WTC11 (cell line): ENCODE results near the gene PHC2. TPM values are rescaled to one million over a fixed set of nuclear protein-coding genes. Genes with fewer than 3 reads are reported as not detected.

Experiments used
- ATAC-seq: fragments of 200-7000 bp; cut with Tn5 transposase; 2 replicates; pipeline ENCODE4 v1.10.0; 2021; ENCODE audit warnings: mild to moderate bottlenecking, moderate library complexity
- CTCF ChIA-PET: fragments of 300-600 bp; sonication (Branson Sonifier 250); formaldehyde crosslinking; loops from one replicate; lab custom pipeline; 2021; ENCODE audit warnings: antibody characterized with exemption; lab: Charles Lee
- POLR2A ChIA-PET: fragments of 350-600 bp; sonication (Branson Sonifier 250); formaldehyde crosslinking; loops from one replicate; lab custom pipeline; 2021; ENCODE audit warnings: antibody characterized with exemption; lab: Charles Lee
- DNase-seq: peaks from one replicate; pipeline ENCODE4 v3.0.0; 2021; ENCODE audit warnings: low spot score
- H3K27ac Mint-ChIP-seq: 2 replicates; pipeline ENCODE4 v1.8.0; 2021; ENCODE audit warnings: mixed read lengths
- H3K27me3 Mint-ChIP-seq: 2 replicates; pipeline ENCODE4 v1.8.0; 2021; ENCODE audit warnings: low read depth, mild to moderate bottlenecking, moderate library complexity, mixed read lengths
- H3K36me3 Mint-ChIP-seq: 2 replicates; pipeline ENCODE4 v1.8.0; 2021; ENCODE audit warnings: mixed read lengths
- H3K4me1 Mint-ChIP-seq: 2 replicates; pipeline ENCODE4 v1.8.0; 2022; ENCODE audit warnings: mixed read lengths
- H3K4me3 Mint-ChIP-seq: 2 replicates; pipeline ENCODE4 v1.8.0; 2021; ENCODE audit warnings: mild to moderate bottlenecking, moderate library complexity, mixed read lengths
- H3K9me3 Mint-ChIP-seq: 2 replicates; pipeline ENCODE4 v1.8.0; 2021; ENCODE audit warnings: mixed read lengths
- ATF3 ChIP-seq: sonication (generic); formaldehyde crosslinking; conservative IDR thresholded peaks from 2 replicates; pipeline ENCODE4 v1.8.1; 2022; ENCODE audit warnings: mild to moderate bottlenecking, missing genetic modification reagents
- CBFB ChIP-seq: sonication (generic); formaldehyde crosslinking; IDR thresholded peaks from 2 replicates; pipeline ENCODE4 v1.8.1; 2022; ENCODE audit warnings: mild to moderate bottlenecking, low read depth, missing genetic modification reagents
- CREB1 ChIP-seq: sonication (generic); formaldehyde crosslinking; IDR thresholded peaks from 2 replicates; pipeline ENCODE4 v1.8.0; 2023; ENCODE audit warnings: mild to moderate bottlenecking, missing genetic modification reagents
- CTCF ChIP-seq: fragments of 200-600 bp; IDR thresholded peaks from 2 replicates; pipeline ENCODE4 v1.8.0; 2022; ENCODE audit warnings: antibody characterized with exemption
- ETV6 ChIP-seq: sonication (generic); formaldehyde crosslinking; IDR thresholded peaks from 2 replicates; pipeline ENCODE4 v1.8.1; 2022; ENCODE audit warnings: mild to moderate bottlenecking, missing genetic modification reagents
- GRHL2 ChIP-seq: fragments of 250-450 bp; sonication (Bioruptor Pico); IDR thresholded peaks from 2 replicates; pipeline ENCODE4 v1.8.0; 2022; ENCODE audit warnings: mild to moderate bottlenecking, moderate library complexity; ENCODE audit not compliant: insufficient replicate concordance, severe bottlenecking
- GTF2I ChIP-seq: fragments of 250-450 bp; sonication (Bioruptor Pico); conservative IDR thresholded peaks from 2 replicates; pipeline ENCODE4 v1.4.0; 2021; ENCODE audit warnings: mild to moderate bottlenecking
- JUN ChIP-seq: sonication (generic); formaldehyde crosslinking; IDR thresholded peaks from 2 replicates; pipeline ENCODE4 v1.8.0; 2023; ENCODE audit warnings: mild to moderate bottlenecking, missing genetic modification reagents
- MXD4 ChIP-seq: fragments of 250-450 bp; sonication (Bioruptor Pico); IDR thresholded peaks from 2 replicates; pipeline ENCODE4 v1.8.0; 2021; ENCODE audit warnings: mild to moderate bottlenecking, moderate library complexity, borderline replicate concordance
- MYBL2 ChIP-seq: sonication (generic); formaldehyde crosslinking; IDR thresholded peaks from 2 replicates; pipeline ENCODE4 v1.8.1; 2023; ENCODE audit warnings: mild to moderate bottlenecking, moderate library complexity, missing genetic modification reagents
- NFATC4 ChIP-seq: fragments of 250-450 bp; sonication (Bioruptor Pico); IDR thresholded peaks from 2 replicates; pipeline ENCODE4 v1.9.0; 2021; ENCODE audit warnings: mild to moderate bottlenecking
- PREB ChIP-seq: sonication (generic); formaldehyde crosslinking; IDR thresholded peaks from 2 replicates; pipeline ENCODE4 v1.8.1; 2022; ENCODE audit warnings: mild to moderate bottlenecking, missing genetic modification reagents, moderate library complexity, borderline replicate concordance
- RORB ChIP-seq: fragments of 250-450 bp; sonication (Bioruptor Pico); IDR thresholded peaks from 2 replicates; pipeline ENCODE4 v1.9.0; 2021; ENCODE audit warnings: mild to moderate bottlenecking
- SP1 ChIP-seq: sonication (generic); formaldehyde crosslinking; conservative IDR thresholded peaks from 2 replicates; pipeline ENCODE4 v1.8.1; 2022; ENCODE audit warnings: missing genetic modification reagents
- TEAD4 ChIP-seq: sonication (generic); formaldehyde crosslinking; IDR thresholded peaks from 2 replicates; pipeline ENCODE4 v1.8.0; 2022; ENCODE audit warnings: mild to moderate bottlenecking, missing genetic modification reagents
- ZBTB43 ChIP-seq: sonication (generic); formaldehyde crosslinking; IDR thresholded peaks from 2 replicates; pipeline ENCODE4 v1.8.1; 2023; ENCODE audit warnings: mild to moderate bottlenecking, missing genetic modification reagents
- ZNF423 ChIP-seq: fragments of 250-450 bp; sonication (Bioruptor Pico); IDR thresholded peaks from 2 replicates; pipeline ENCODE4 v2.1.2; 2022; ENCODE audit warnings: mild to moderate bottlenecking, moderate library complexity
- total RNA-seq: library from RNA; stranded (reverse); gene quantifications from 3 replicates; pipeline ENCODE4 v1.2.3, GENCODE V29; 2021

Gene PHC2
- total RNA-seq, 1 experiment from 2014 or later, result 7.0 TPM

- ChIA-PET CTCF (interaction anchor here (1.6 kb wide), 1 partner anchor 22 kb away, joined by 4 read pairs; no protein-coding TSS in a partner anchor), POLR2A (no interaction called here)
- ATAC-seq (no peak), DNase-seq (no peak)
- no peaks in the 10 kb centered on the region for H3K36me3 Mint-ChIP-seq
- peaks cover 30% of the 10 kb centered on the region for H3K27me3 Mint-ChIP-seq
- no peak overlapping the region for H3K27ac Mint-ChIP-seq
- no peak overlapping the region for H3K4me3 Mint-ChIP-seq
- no peaks in the 10 kb centered on the region for H3K4me1 Mint-ChIP-seq
- TF ChIP-seq MYBL2 (CRISPR knock-in tag), result no peak
- no peaks in the 10 kb centered on the region for H3K9me3 Mint-ChIP-seq
These were observed 113.5 kb downstream of the PHC2 start for GRCh38 chr1:33317354-33317753.

- H3K27ac Mint-ChIP-seq, result no peak overlapping the region
- peaks cover 30% of the 10 kb centered on the region for H3K27me3 Mint-ChIP-seq
- CTCF ChIA-PET, result interaction anchor here (1.6 kb wide), 1 partner anchor 21 kb away, joined by 4 read pairs; no protein-coding TSS in a partner anchor
- TF ChIP-seq PREB (CRISPR knock-in tag) (no peak), CTCF (no peak), RORB (CRISPR knock-in tag) (no peak), CREB1 (CRISPR knock-in tag) (no peak), TEAD4 (CRISPR knock-in tag) (no peak), ATF3 (no peak), CBFB (CRISPR knock-in tag) (no peak), ETV6 (CRISPR knock-in tag) (no peak), JUN (CRISPR knock-in tag) (no peak), GTF2I (no peak), ZBTB43 (no peak), MXD4 (CRISPR knock-in tag) (no peak), ZNF423 (no peak)
- TF ChIP-seq, all 79 proteins: peak for 0
- no peak for ATAC-seq
- Mint-ChIP-seq H3K9me3 (no peaks in the 10 kb centered on the region), H3K4me1 (no peaks in the 10 kb centered on the region), H3K36me3 (no peaks in the 10 kb centered on the region), H3K4me3 (no peak overlapping the region)
- POLR2A ChIA-PET, result no interaction called here
- DNase-seq, result no peak
These were observed 114.3 kb downstream of the PHC2 start for GRCh38 chr1:33316601-33317000.

GRCh38 chr1:33314416-33314815 is 116.5 kb downstream of the PHC2 start:
- H3K27ac Mint-ChIP-seq, result no peak overlapping the region
- no peak for ATAC-seq
- H3K36me3 Mint-ChIP-seq, result peaks cover 3% of the 10 kb centered on the region; the same call in 1 of the 2 replicates
- TF ChIP-seq MYBL2 (CRISPR knock-in tag) (no peak), SP1 (CRISPR knock-in tag) (no peak), JUN (CRISPR knock-in tag) (no peak), TEAD4 (CRISPR knock-in tag) (no peak), GRHL2 (CRISPR knock-in tag) (no peak), NFATC4 (CRISPR knock-in tag) (no peak)
- POLR2A ChIA-PET, result no interaction called here
- no peaks in the 10 kb centered on the region for H3K9me3 Mint-ChIP-seq
- CTCF ChIA-PET, result interaction anchor here (0.7 to 3.2 kb wide), 4 partner anchors 16 to 47 kb away, joined by 4 to 29 read pairs (median 6); no protein-coding TSS in a partner anchor
- H3K4me1 Mint-ChIP-seq, result no peaks in the 10 kb centered on the region
- H3K27me3 Mint-ChIP-seq, result peaks cover 47% of the 10 kb centered on the region
- no peak for DNase-seq
- H3K4me3 Mint-ChIP-seq, result no peak overlapping the region
